HG03565 (cell line): ENCODE results near the gene FBXL7.

Experiments used
- ATAC-seq: cut with Tn5 transposase; IDR thresholded peaks from one replicate; pipeline ENCODE4 v1.9.1; 2021; ENCODE audit warnings: mild to moderate bottlenecking, moderate library complexity; ENCODE audit not compliant: unreplicated experiment

FBXL7 gene

DNA sequence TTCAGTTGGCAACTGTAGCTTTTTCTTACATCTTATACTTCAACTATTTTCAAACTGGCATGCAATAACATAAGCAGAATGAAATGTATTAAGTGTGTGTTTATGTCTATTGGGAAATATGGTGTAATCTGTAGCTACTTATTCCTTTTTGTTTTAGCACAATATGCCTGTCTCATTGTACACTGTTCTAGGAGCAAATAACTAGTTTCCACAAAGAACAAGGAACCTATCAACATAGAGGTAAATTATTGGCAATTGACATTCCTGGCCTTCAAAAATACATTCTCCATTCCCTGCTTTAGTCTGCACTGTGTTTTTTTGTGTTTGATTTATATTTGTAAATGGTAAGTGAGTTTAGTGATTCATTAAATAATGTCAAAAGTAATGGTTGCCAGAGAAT, 75.7 kb downstream of the FBXL7 start:
- ATAC-seq = no peak

DNA sequence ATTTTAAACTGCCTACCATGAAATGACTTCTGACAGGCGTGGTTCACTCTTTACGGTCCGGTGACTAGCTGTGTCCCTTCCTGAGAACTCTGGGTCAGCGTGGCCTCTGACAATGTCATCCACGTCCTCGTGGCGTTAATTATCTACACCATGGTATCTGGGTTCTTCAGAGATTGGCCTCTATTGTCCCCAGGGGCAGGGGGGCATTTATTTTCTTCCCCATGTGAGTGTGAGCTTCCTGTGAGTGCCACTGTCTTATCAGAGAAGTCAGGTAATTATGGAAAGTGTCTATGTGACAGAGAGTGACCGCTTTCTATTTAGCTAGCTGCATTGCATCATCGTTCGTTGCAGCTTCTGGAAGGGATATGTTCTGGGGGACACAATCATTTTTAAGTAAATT, 77.2 kb downstream of the FBXL7 start:
- ATAC-seq = no peak

- ATAC-seq = no peak
Measured at GRCh38 chr5:15577831-15578230, 77.9 kb downstream of the FBXL7 start.

GRCh38 chr5:15579193-15579990, 79.4 kb downstream of the FBXL7 start:
- ATAC-seq = no peak

GRCh38 chr5:15584528-15584927, 84.5 kb downstream of the FBXL7 start:
- no peak for ATAC-seq

GRCh38 chr5:15585128-15585527, 85.1 kb downstream of the FBXL7 start:
- ATAC-seq = no peak

- no peak for ATAC-seq
Measured at GRCh38 chr5:15585841-15586591, 86.0 kb downstream of the FBXL7 start.

GRCh38 chr5:15587916-15588315, 87.9 kb downstream of the FBXL7 start:
- ATAC-seq = no peak

DNA sequence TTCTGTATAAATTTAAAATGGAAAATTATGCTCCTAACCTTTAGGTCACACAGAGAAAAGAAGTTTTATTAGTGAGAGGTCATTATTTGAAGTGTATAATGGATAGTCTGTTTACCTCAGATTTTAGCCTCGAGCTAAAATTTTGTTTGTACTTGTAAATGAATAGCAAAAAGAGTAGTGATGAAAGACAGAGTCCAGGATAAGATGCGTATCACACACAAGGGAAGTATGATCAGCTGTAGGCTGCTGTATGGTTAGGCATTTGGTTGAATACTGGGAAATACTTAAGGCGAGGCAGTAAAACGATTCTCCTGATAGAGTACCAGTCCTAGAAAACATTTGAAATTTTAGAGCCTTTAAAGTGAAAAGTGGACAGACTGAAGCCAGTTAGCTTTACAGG, 92.7 kb downstream of the FBXL7 start:
- no peak for ATAC-seq

GRCh38 chr5:15594977-15595568, 95.1 kb downstream of the FBXL7 start:
- ATAC-seq = no peak

DNA sequence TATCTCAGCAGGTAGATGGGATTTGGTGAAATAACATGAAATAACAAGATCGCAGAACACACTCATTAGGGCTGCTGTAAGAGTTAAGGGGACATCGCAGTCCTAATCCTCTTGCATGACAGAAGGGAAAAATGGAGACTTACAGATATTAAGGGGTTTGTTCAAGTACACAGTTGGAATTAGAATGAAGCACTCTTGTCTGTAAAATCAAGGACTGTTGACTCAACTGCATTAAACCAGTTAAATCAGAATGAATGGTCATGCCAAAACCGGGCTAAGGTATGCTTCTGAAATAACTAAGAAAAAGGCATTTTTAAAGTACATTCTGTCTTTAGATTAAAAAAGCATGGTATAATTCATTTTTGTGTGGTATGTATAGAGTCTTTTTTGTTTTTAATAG, 95.9 kb downstream of the FBXL7 start:
- no peak for ATAC-seq

- no peak for ATAC-seq
Measured at GRCh38 chr5:15596936-15597335, 97.0 kb downstream of the FBXL7 start.

DNA sequence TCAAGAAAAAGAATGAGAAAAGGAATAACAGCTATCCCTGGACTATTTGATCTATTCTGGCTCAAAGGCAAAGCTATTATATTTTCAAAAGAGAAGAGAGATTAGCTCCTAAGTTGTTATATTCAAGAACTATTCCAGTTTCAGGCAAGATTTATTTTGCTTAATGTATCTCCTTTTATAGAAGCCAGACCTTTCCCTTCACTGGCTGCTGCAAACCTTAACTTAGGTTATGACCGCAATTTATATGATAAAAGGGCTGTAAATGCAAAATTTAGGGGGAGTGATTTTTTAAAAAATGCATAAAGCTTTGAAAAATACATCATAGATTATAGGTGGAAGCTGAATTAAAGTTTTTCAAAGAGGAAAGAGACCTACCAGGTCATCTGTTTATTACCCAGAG, 97.8 kb downstream of the FBXL7 start:
- no peak for ATAC-seq

DNA sequence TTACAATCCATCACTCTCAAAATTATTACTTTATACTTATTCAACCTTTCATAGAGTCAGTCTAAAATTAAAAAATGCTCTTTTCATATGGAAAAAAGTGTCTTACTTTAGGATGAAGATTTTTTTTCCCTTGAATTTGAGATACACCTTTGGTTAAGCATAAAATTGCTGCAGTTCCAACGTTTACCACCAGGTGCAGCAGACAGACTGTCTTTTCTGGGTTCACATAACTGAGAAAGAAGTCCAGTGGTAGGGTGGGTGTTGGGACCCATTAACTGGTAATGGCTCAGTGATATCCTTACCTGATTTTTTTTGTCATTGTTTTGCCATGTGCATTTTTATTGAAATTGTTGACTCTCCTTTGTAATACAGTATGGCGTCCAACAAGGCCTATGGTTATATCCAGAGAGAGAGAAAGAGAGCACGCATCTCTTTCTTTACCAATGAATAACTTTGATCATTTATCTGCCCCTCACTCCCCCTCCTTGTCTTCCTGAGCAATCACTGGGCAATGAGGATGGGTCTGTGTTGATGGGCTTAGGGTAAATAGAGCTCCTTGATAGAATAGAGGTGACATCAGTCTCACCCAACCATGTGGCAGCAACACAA, 98.4 kb downstream of the FBXL7 start:
- ATAC-seq = no peak

DNA sequence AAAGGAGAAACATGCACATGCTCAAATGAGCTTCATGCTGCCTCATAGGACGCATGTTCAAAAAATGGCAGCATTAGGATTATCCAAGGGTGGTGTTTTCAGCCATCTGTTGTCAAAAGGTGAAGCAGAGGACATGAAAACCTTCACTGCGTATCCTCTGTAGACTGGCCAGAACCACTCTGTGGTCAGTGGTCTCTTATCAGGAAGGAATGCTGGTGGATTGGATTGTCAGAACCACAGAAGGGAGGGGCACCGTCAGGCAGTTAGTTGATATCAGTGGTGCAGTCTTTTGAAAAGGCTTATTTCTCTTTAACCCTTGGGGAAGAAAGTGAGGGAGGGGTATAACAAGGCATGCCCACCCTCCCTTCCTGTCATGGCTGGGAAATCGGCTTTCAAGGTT, 100.1 kb downstream of the FBXL7 start:
- ATAC-seq = no peak

DNA sequence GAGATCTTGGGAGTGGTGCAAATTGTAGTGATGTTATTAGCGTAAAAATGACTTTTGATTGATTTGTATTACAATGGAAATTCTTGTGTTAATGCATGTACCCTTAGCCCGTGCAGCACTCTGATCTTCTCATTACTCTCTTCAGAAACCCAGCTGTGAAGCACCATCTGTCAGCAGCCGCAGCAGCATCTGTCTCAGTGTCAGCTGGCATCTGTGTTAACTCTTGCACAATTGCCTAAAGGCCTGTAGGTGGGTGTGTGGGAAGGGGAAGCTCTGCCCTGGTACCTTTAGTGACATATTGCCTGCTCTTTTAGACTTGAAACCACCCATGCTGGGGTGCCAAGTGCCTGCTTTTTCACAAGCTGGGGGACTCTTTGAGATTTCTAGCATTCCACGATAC, 101.3 kb downstream of the FBXL7 start:
- no peak for ATAC-seq

- no peak for ATAC-seq
Measured at GRCh38 chr5:15601853-15602252, 101.9 kb downstream of the FBXL7 start.

GRCh38 chr5:15604986-15605385, 105.0 kb downstream of the FBXL7 start:
- ATAC-seq = no peak

DNA sequence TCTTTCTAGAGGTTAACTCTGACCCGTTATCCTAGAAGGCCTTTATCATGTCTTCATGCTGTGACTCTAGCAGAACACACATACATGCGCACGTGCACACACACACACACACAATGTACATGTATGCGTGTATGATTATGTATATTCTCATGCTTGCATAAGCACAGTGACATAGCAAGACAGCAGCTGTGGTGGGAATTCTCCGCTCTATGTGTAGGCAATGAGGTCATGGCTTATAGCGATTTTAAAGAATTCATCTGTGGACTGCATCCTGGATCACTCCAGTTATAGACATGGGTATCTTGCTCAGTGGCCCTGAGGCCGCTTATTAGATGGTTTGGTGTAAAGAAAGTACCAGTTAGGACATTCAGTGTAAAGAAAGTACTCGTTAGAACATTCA, 106.2 kb downstream of the FBXL7 start:
- no peak for ATAC-seq

DNA sequence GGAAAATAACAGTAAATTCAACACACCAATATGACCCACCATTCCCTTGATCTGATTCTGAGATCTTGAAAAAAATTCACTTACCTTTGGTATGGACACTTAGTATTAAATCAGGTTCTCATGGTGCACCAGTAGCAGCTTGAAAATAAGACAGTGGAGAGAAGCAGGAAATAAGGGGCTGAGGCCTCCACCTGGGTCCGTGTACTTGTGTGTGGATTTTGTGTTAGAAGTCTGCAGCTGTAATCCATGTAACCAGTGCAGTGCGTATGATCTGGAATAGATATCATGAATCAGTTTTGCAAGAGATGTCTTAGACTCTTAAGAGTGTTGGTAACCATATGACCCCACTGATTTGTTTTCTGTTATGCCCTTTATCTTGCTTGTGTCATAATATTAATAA, 107.1 kb downstream of the FBXL7 start:
- ATAC-seq = no peak

GRCh38 chr5:15609076-15609725, 109.2 kb downstream of the FBXL7 start:
- no peak for ATAC-seq
